Measurements from ENCODE around the gene GMCL1.
A peak's percentile ranks its signal among the peaks of the same experiment; 100 is the strongest.

GRCh38 chr2:69914164-69914949 lies 84.9 kb downstream of the GMCL1 start:
- 0 out of 2 replicates have a peak, but pooled peaks have one; percentile 20 for TF ChIP-seq CTCF (conservative IDR thresholded peaks at IDR 0.05; ENCODE audit: low read depth, low read length)
- no peak for TF ChIP-seq EZH2 (IDR thresholded peaks at IDR 0.05; ENCODE audit: borderline replicate concordance, low read depth, low read length, poor library complexity, severe bottlenecking)
